ENCODE results near the gene CCDC7. TPM values are rescaled to one million over a fixed set of nuclear protein-coding genes. Genes with fewer than 3 reads are reported as not detected.
"Not testable (repeated sequence)": the region's sequence is repeated elsewhere in the genome, so short reads cannot be mapped to it uniquely, and the experiment has no call there.

The CCDC7 gene
- total RNA-seq, 2 experiments from 2014 or later, result 69.4 to 72.9 TPM

DNA sequence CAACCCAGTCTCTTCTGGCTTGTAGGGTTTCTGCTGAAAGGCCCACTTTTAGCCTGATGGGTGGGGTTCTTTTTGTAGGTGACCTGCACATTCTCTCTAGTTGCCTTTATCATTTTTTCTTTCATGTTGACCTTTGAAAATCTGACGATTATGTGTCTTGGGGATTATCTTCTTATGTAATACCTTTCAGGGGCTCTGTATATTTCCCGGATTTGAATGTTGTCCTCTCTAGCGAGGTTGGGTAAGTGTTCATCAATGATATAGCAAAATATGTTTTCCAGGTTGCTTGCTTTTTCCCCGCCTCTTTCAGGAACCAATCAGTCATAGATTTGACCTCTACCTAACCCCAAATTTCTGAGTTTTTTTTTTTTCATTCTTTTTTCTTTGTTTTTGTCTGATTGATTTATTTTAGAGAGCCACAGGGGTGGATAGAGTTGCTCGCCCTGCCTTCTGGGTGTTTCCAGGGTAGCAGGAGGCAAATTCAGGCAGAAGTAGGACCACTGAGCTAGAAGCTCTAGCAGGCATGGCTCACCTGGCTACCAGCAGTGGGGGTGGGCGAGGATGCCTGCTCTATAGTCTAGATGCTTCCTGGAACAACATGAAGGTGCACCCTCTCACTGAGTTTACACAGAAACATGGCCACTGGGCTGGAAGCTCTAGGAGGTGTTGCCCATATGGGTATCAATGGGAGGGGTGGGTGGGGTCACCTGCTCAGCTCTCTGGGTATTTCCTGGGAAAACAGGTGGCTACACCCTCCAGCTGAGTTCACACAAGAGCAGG is 94.9 kb downstream of the CCDC7 start:
- ATAC-seq (ENCODE audit: poor library complexity) (no peak), DNase-seq (no peak)
- peaks cover 27% of the 10 kb centered on the region for H3K36me3 Mint-ChIP-seq (ENCODE audit: low read depth)
- TF ChIP-seq, protein P1, sequence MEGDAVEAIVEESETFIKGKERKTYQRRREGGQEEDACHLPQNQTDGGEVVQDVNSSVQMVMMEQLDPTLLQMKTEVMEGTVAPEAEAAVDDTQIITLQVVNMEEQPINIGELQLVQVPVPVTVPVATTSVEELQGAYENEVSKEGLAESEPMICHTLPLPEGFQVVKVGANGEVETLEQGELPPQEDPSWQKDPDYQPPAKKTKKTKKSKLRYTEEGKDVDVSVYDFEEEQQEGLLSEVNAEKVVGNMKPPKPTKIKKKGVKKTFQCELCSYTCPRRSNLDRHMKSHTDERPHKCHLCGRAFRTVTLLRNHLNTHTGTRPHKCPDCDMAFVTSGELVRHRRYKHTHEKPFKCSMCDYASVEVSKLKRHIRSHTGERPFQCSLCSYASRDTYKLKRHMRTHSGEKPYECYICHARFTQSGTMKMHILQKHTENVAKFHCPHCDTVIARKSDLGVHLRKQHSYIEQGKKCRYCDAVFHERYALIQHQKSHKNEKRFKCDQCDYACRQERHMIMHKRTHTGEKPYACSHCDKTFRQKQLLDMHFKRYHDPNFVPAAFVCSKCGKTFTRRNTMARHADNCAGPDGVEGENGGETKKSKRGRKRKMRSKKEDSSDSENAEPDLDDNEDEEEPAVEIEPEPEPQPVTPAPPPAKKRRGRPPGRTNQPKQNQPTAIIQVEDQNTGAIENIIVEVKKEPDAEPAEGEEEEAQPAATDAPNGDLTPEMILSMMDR (IDR thresholded peaks at IDR 0.05), result no peak
- H3K36me3 ChIP-seq (ENCODE audit: insufficient read depth, low read length), result no peaks in the 10 kb centered on the region
- CTCF ChIA-PET, result no interaction called here
- H3K27ac ChIP-seq (ENCODE audit: low read depth in 1 of 2, low read length in 2 of 2), result no peak overlapping the region
- H3K27me3 Mint-ChIP-seq, result no peaks in the 10 kb centered on the region
- H3K4me3 Mint-ChIP-seq, result no peak overlapping the region
- POLR2A ChIA-PET, result no interaction called here
- H3K27me3 ChIP-seq (ENCODE audit: control insufficient read depth in 1 of 2, insufficient read depth in 2 of 2, low read length in 2 of 2), result no peaks in the 10 kb centered on the region
- H3K4me3 ChIP-seq (ENCODE audit: low read length), result no peak overlapping the region
- intact Hi-C loops (cut with DNase I, micrococcal nuclease), result no loop called here
- no peaks in the 10 kb centered on the region for H3K4me1 ChIP-seq (ENCODE audit: insufficient read depth, low read length)
- no peak overlapping the region for H3K27ac Mint-ChIP-seq
- peaks cover 9% of the 10 kb centered on the region for H3K4me1 Mint-ChIP-seq (ENCODE audit: low read depth)
- peaks cover 0 to 3% of the 10 kb centered on the region in 2 experiments for H3K9me3 ChIP-seq (ENCODE audit: control insufficient read depth in 1 of 2, insufficient read depth in 1 of 2, low read length in 2 of 2)
- H3K9me3 Mint-ChIP-seq, result no peaks in the 10 kb centered on the region

DNA sequence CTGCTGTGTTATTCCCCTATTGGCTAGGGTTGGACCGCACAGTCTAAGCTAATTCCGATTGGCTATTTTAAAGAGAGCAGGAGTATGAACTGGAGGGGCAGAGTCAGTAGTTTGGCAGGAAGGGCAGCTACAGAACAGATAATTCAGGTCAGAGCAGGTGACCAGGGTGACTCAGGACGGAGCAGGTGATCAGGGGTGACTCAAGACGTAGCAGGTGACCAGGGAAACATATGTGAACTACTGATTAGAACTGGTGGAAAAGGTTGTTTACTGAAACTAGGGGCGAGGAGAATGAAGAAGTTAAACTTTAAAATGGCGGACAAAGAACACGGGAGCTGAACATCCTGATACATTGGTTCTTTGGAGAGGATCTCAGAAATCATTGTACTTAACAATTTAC is 102.3 kb downstream of the CCDC7 start:
- intact Hi-C loops (cut with DNase I, micrococcal nuclease), result no loop called here
- Histone ChIP-seq H3K27me3 (ENCODE audit: control insufficient read depth in 1 of 2, insufficient read depth in 2 of 2, low read length in 2 of 2) (no peaks in the 10 kb centered on the region), H3K36me3 (ENCODE audit: insufficient read depth, low read length) (no peaks in the 10 kb centered on the region), H3K4me1 (ENCODE audit: insufficient read depth, low read length) (no peaks in the 10 kb centered on the region), H3K27ac (ENCODE audit: low read depth in 1 of 2, low read length in 2 of 2) (no peak overlapping the region), H3K4me3 (ENCODE audit: low read length) (no peak overlapping the region), H3K9me3 (ENCODE audit: control insufficient read depth in 1 of 2, insufficient read depth in 1 of 2, low read length in 2 of 2) (no peaks in the 10 kb centered on the region)
- H3K36me3 Mint-ChIP-seq (ENCODE audit: low read depth), result peaks cover 63% of the 10 kb centered on the region
- no peaks in the 10 kb centered on the region for H3K27me3 Mint-ChIP-seq
- no peak overlapping the region for H3K4me3 Mint-ChIP-seq
- DNase-seq (no peak), ATAC-seq (ENCODE audit: poor library complexity) (no peak)
- peaks cover 14% of the 10 kb centered on the region for H3K9me3 Mint-ChIP-seq
- H3K27ac Mint-ChIP-seq, result no peak overlapping the region
- H3K4me1 Mint-ChIP-seq (ENCODE audit: low read depth), result no peaks in the 10 kb centered on the region
- ChIA-PET POLR2A (no interaction called here), CTCF (no interaction called here)
- TF ChIP-seq, protein P1 (IDR thresholded peaks at IDR 0.05), result no peak

DNA sequence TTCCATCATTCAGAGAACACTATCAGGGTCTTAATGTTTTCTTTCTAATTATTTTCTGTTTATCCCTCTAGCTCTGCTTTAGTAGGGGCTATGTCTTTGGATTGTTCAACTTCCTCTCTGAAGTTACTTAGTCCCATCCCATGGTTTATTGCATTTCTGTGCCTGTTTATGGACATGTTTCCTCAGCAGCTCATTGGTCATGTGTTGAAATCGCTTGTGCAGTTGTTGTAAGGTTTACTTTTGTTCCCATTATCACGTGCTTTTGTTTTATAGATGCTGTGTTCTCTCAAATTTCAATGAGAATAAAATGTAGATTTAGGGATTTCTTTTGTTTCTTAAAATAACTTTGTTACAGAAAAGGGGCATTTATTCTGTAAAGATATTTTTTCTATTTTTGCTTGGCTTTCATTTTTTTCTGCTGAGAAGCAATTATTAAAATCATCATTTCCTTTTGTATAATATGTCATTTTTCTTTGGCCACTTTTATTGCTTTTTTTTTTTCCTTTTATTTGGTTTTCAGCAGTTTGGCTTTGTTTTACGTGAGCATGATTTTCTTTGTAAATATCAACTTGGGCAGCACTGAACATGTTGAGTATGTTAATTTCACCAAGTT is 110.9 kb downstream of the CCDC7 start:
- Mint-ChIP-seq H3K36me3 (ENCODE audit: low read depth) (peaks cover 54% of the 10 kb centered on the region), H3K4me3 (no peak overlapping the region), H3K27me3 (no peaks in the 10 kb centered on the region), H3K27ac (no peak overlapping the region), H3K9me3 (peaks cover 2% of the 10 kb centered on the region), H3K4me1 (ENCODE audit: low read depth) (peaks cover 13% of the 10 kb centered on the region)
- DNase-seq (no peak), ATAC-seq (ENCODE audit: poor library complexity) (no peak)
- no peaks in the 10 kb centered on the region for H3K4me1 ChIP-seq (ENCODE audit: insufficient read depth, low read length)
- no peak overlapping the region for H3K27ac ChIP-seq (ENCODE audit: low read depth in 1 of 2, low read length in 2 of 2)
- ChIA-PET POLR2A (no interaction called here), CTCF (no interaction called here)
- no peaks in the 10 kb centered on the region for H3K36me3 ChIP-seq (ENCODE audit: insufficient read depth, low read length)
- H3K27me3 ChIP-seq (ENCODE audit: control insufficient read depth in 1 of 2, insufficient read depth in 2 of 2, low read length in 2 of 2), result no peaks in the 10 kb centered on the region
- intact Hi-C loops (cut with DNase I, micrococcal nuclease), result loop anchor here in 1 of 2 experiments (10.0 kb wide), 1 partner anchor 52 kb away; no protein-coding TSS in a partner anchor
- H3K4me3 ChIP-seq (ENCODE audit: low read length), result no peak overlapping the region
- TF ChIP-seq, protein P1 (IDR thresholded peaks at IDR 0.05), result no peak
- H3K9me3 ChIP-seq (ENCODE audit: control insufficient read depth in 1 of 2, insufficient read depth in 1 of 2, low read length in 2 of 2), result no peaks in the 10 kb centered on the region

DNA sequence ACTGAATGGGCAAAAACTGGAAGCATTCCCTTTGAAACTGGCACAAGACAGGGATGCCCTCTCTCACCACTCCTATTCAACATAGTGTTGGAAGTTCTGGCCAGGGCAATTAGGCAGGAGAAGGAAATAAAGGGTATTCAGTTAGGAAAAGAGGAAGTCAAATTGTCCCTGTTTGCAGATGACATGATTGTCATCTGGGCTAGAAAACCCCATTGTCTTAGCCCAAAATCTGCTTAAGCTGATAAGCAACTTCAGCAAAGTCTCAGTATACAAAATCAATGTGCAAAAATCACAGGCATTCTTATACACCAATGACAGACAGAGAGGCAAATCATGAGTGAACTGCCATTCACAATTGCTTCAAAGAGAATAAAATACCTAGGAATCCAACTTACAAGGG is 116.8 kb downstream of the CCDC7 start:
- intact Hi-C loops (cut with DNase I, micrococcal nuclease); H3K4me3 ChIP-seq (ENCODE audit: low read length); ATAC-seq (ENCODE audit: poor library complexity); H3K9me3 ChIP-seq (ENCODE audit: control insufficient read depth in 1 of 2, insufficient read depth in 1 of 2, low read length in 2 of 2); H3K9me3 Mint-ChIP-seq; POLR2A ChIA-PET; H3K36me3 ChIP-seq (ENCODE audit: insufficient read depth, low read length); CTCF ChIA-PET; H3K27ac ChIP-seq (ENCODE audit: low read depth in 1 of 2, low read length in 2 of 2); H3K4me3 Mint-ChIP-seq; H3K4me1 Mint-ChIP-seq (ENCODE audit: low read depth); H3K4me1 ChIP-seq (ENCODE audit: insufficient read depth, low read length); H3K27ac Mint-ChIP-seq; DNase-seq; H3K27me3 Mint-ChIP-seq; H3K27me3 ChIP-seq (ENCODE audit: control insufficient read depth in 1 of 2, insufficient read depth in 2 of 2, low read length in 2 of 2): not testable (repeated sequence)
- H3K36me3 Mint-ChIP-seq (ENCODE audit: low read depth), result peaks cover 26% of the 10 kb centered on the region
